HEK293 (cell line): ENCODE measurements around the gene EHD3.

Experiments
- CTCF ChIA-PET: fragments of 350-600 bp; formaldehyde crosslinking; extraction: SDS; loops from one replicate; lab custom pipeline; 2021; ENCODE audit warnings: antibody characterized with exemption; lab: Yijun Ruan, JAX
- POLR2A ChIA-PET: fragments of 300-600 bp; formaldehyde crosslinking; extraction: SDS; loops from one replicate; lab custom pipeline; 2020; ENCODE audit warnings: antibody characterized with exemption, inconsistent platforms; lab: Yijun Ruan, JAX
- H3K27ac ChIP-seq: fragments of 200-500 bp; sonication (Bioruptor generic); 2 replicates; pipeline ENCODE4 v1.5.1; 2014; ENCODE audit warnings: low read depth, low read length, control low read depth, inconsistent platforms; ENCODE audit errors: extremely low read depth
- H3K36me3 ChIP-seq, 2 experiments: fragments of 200-500 bp in 1 of 2; sonication (Bioruptor generic) in 1 of 2; 1 replicate in 1 of 2; 2 replicates in 1 of 2; pipeline ENCODE4 v1.5.1; 2014 to 2017; ENCODE audit warnings: inconsistent platforms in 2 of 2, low read length in 2 of 2; ENCODE audit not compliant: control insufficient read depth in 2 of 2, insufficient read depth in 1 of 2
- H3K4me1 ChIP-seq: fragments of 200-500 bp; sonication (Bioruptor generic); 2 replicates; pipeline ENCODE4 v1.5.1; 2014; ENCODE audit warnings: mild to moderate bottlenecking, low read length, inconsistent platforms; ENCODE audit not compliant: control insufficient read depth, insufficient read depth
- H3K4me3 ChIP-seq: 2 replicates; pipeline ENCODE4 v1.5.1; 2011; ENCODE audit warnings: low read depth, mild to moderate bottlenecking, control low read depth, low read length, moderate library complexity
- H3K9me3 ChIP-seq: fragments of 200-500 bp; sonication (Bioruptor generic); 2 replicates; pipeline ENCODE4 v1.5.1; 2014; ENCODE audit warnings: low read depth, low read length, inconsistent platforms; ENCODE audit not compliant: control insufficient read depth, insufficient read depth
- GLIS1 ChIP-seq: fragments of 450-650 bp; formaldehyde crosslinking; IDR thresholded peaks from 2 replicates; pipeline ENCODE4 v1.5.1; 2016; ENCODE audit warnings: missing biosample characterization, missing genetic modification characterization
- HOXD13 ChIP-seq: sonication (generic); formaldehyde crosslinking; IDR thresholded peaks from 2 replicates; pipeline ENCODE4 v1.8.0; 2022; ENCODE audit warnings: missing genetic modification reagents, borderline replicate concordance
- IKZF3 ChIP-seq: fragments of 450-650 bp; IDR thresholded peaks from 2 replicates; pipeline ENCODE4 v1.5.0; 2018; ENCODE audit warnings: missing biosample characterization, mild to moderate bottlenecking, missing genetic modification characterization, moderate library complexity
- INSM2 ChIP-seq: fragments of 450-650 bp; formaldehyde crosslinking; IDR thresholded peaks from 2 replicates; pipeline ENCODE4 v1.5.1; 2016; ENCODE audit warnings: missing biosample characterization, missing genetic modification characterization
- REPIN1 ChIP-seq: fragments of 450-650 bp; formaldehyde crosslinking; IDR thresholded peaks from 2 replicates; pipeline ENCODE4 v1.5.1; 2017; ENCODE audit warnings: missing biosample characterization, missing genetic modification characterization, low read depth
- ZBTB11 ChIP-seq: fragments of 450-650 bp; formaldehyde crosslinking; conservative IDR thresholded peaks from 2 replicates; pipeline ENCODE4 v1.5.1; 2016; ENCODE audit warnings: low read depth, missing biosample characterization, missing genetic modification characterization
- ZBTB26 ChIP-seq: fragments of 450-650 bp; formaldehyde crosslinking; optimal IDR thresholded peaks from 2 replicates; pipeline ENCODE3; 2016; ENCODE audit warnings: missing biosample characterization, mild to moderate bottlenecking, missing genetic modification characterization
- ZIC2 ChIP-seq: fragments of 450-650 bp; formaldehyde crosslinking; IDR thresholded peaks from 2 replicates; pipeline ENCODE4 v1.5.1; 2016; ENCODE audit warnings: missing biosample characterization, missing genetic modification characterization
- ZNF132 ChIP-seq: fragments of 450-650 bp; formaldehyde crosslinking; IDR thresholded peaks from 2 replicates; pipeline ENCODE4 v1.5.1; 2017; ENCODE audit warnings: missing biosample characterization, missing genetic modification characterization, borderline replicate concordance
- ZNF184 ChIP-seq: fragments of 450-650 bp; IDR thresholded peaks from 2 replicates; pipeline ENCODE4 v1.5.1; 2018; ENCODE audit warnings: missing biosample characterization, mild to moderate bottlenecking, missing genetic modification characterization
- ZNF239 ChIP-seq: fragments of 450-650 bp; formaldehyde crosslinking; IDR thresholded peaks from 2 replicates; pipeline ENCODE4 v1.5.1; 2016; ENCODE audit warnings: missing biosample characterization, missing genetic modification characterization
- ZNF473 ChIP-seq: fragments of 450-650 bp; formaldehyde crosslinking; IDR thresholded peaks from 2 replicates; pipeline ENCODE4 v1.5.1; 2017; ENCODE audit warnings: missing biosample characterization, missing genetic modification characterization
- ZNF521 ChIP-seq: fragments of 450-650 bp; formaldehyde crosslinking; IDR thresholded peaks from 2 replicates; pipeline ENCODE4 v1.5.1; 2017; ENCODE audit warnings: missing biosample characterization, mild to moderate bottlenecking, missing genetic modification characterization
- ZNF529 ChIP-seq: fragments of 450-650 bp; formaldehyde crosslinking; IDR thresholded peaks from 2 replicates; pipeline ENCODE4 v1.5.1; 2017; ENCODE audit warnings: missing genetic modification characterization, missing biosample characterization; ENCODE audit not compliant: insufficient replicate concordance
- ZNF530 ChIP-seq: fragments of 450-650 bp; formaldehyde crosslinking; IDR thresholded peaks from 2 replicates; pipeline ENCODE4 v1.5.1; 2016; ENCODE audit warnings: low read depth, missing biosample characterization, missing genetic modification characterization
- ZNF600 ChIP-seq: fragments of 450-650 bp; formaldehyde crosslinking; IDR thresholded peaks from 2 replicates; pipeline ENCODE4 v1.5.1; 2016; ENCODE audit warnings: missing biosample characterization, missing genetic modification characterization
- ZNF610 ChIP-seq: fragments of 450-650 bp; formaldehyde crosslinking; IDR thresholded peaks from 2 replicates; pipeline ENCODE4 v1.5.1; 2016; ENCODE audit warnings: missing biosample characterization, missing genetic modification characterization, borderline replicate concordance
- ZNF645 ChIP-seq: fragments of 450-650 bp; formaldehyde crosslinking; IDR thresholded peaks from 2 replicates; pipeline ENCODE4; 2016; ENCODE audit warnings: missing biosample characterization, missing genetic modification characterization
- ZNF76 ChIP-seq: fragments of 450-650 bp; formaldehyde crosslinking; IDR thresholded peaks from 2 replicates; pipeline ENCODE4; 2016; ENCODE audit warnings: low read depth, missing biosample characterization, missing genetic modification characterization, borderline replicate concordance
- TF ChIP-seq, protein P1 (sequence below): fragments of 450-650 bp; formaldehyde crosslinking; IDR thresholded peaks from 2 replicates; pipeline ENCODE4 v1.5.1; 2017; ENCODE audit warnings: missing biosample characterization, missing genetic modification characterization

Gene EHD3

DNA sequence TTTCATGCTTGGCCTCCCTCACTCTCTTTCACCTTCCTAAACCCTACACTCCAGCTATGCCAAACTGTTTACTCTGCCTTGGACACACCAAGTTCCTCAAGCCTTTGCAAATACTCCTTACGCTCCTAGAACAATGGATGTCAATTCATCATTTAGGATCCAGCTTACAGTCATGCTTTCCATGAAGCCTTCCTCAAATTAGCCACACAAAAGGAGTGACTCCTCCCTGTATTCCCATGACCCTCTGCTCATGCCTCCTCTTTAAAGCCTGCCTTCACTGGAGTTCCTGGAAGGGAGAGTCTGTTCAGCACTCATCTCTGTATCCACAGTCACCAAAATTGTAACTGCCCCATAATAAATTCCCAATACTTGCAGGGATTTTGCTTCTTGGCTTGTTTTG is 721 bp upstream of the EHD3 start:
- H3K36me3 ChIP-seq = no peaks in the 10 kb centered on the region; a peak in 1 of 3 replicates
- TF ChIP-seq ZBTB11 (no peak), ZNF521 (tag by site-specific recombination) (no peak), ZBTB26 (no peak), ZNF645 (tag by site-specific recombination) (no peak), IKZF3 (tag by site-specific recombination) (no peak), ZNF184 (tag by site-specific recombination) (no peak), ZNF473 (tag by site-specific recombination) (no peak), ZNF529 (tag by site-specific recombination) (no peak), ZIC2 (no peak), ZNF600 (no peak), REPIN1 (tag by site-specific recombination) (no peak), ZNF610 (tag by site-specific recombination) (no peak), GLIS1 (tag by site-specific recombination) (no peak), HOXD13 (CRISPR knock-in tag) (no peak), ZNF239 (no peak), ZNF132 (tag by site-specific recombination) (no peak)
- TF ChIP-seq, protein P1, sequence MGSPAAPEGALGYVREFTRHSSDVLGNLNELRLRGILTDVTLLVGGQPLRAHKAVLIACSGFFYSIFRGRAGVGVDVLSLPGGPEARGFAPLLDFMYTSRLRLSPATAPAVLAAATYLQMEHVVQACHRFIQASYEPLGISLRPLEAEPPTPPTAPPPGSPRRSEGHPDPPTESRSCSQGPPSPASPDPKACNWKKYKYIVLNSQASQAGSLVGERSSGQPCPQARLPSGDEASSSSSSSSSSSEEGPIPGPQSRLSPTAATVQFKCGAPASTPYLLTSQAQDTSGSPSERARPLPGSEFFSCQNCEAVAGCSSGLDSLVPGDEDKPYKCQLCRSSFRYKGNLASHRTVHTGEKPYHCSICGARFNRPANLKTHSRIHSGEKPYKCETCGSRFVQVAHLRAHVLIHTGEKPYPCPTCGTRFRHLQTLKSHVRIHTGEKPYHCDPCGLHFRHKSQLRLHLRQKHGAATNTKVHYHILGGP (tag by site-specific recombination) = no peak
- H3K27ac ChIP-seq = no peak overlapping the region
- POLR2A ChIA-PET = interaction anchor here (0.9 kb wide), 1 partner anchor 55 kb away, joined by 3 read pairs; no protein-coding TSS in a partner anchor
- no peaks in the 10 kb centered on the region for H3K9me3 ChIP-seq
- H3K4me3 ChIP-seq = no peak overlapping the region
- CTCF ChIA-PET = interaction anchor here (0.7 to 4.0 kb wide), 9 partner anchors 10 to 1299 kb away, joined by 3 to 25 read pairs (median 5); partner anchors contain the start of gene GALNT14
- 0 out of 2 replicates have a peak, but pooled peaks cover 2% of the 10 kb centered on the region for H3K4me1 ChIP-seq

- H3K27ac ChIP-seq = no peak overlapping the region; the same call in 1 of the 2 replicates
- H3K4me3 ChIP-seq = peak overlapping the region; percentile 68
- H3K4me1 ChIP-seq = 0 out of 2 replicates have a peak, but pooled peaks cover 2% of the 10 kb centered on the region
- CTCF ChIA-PET = interaction anchor here (0.6 to 1.1 kb wide), 3 partner anchors 14 to 524 kb away, joined by 3 read pairs; no protein-coding TSS in a partner anchor
- POLR2A ChIA-PET = no interaction called here
- H3K36me3 ChIP-seq = no peaks in the 10 kb centered on the region; a peak in 1 of 3 replicates
- no peaks in the 10 kb centered on the region for H3K9me3 ChIP-seq
- TF ChIP-seq ZNF530 (tag by site-specific recombination) (no peak), ZNF76 (tag by site-specific recombination) (no peak), INSM2 (tag by site-specific recombination) (no peak)
Observed at GRCh38 chr2:31234683-31235503, 941 bp downstream of the EHD3 start.
